GM19023 (cell line): ENCODE measurements around the gene IDH2.

ENCODE experiments used
- ATAC-seq: cut with Tn5 transposase; IDR thresholded peaks from one replicate; pipeline ENCODE4 v1.9.1; 2021; ENCODE audit warnings: mild to moderate bottlenecking, moderate library complexity; ENCODE audit not compliant: unreplicated experiment

The IDH2 gene

DNA sequence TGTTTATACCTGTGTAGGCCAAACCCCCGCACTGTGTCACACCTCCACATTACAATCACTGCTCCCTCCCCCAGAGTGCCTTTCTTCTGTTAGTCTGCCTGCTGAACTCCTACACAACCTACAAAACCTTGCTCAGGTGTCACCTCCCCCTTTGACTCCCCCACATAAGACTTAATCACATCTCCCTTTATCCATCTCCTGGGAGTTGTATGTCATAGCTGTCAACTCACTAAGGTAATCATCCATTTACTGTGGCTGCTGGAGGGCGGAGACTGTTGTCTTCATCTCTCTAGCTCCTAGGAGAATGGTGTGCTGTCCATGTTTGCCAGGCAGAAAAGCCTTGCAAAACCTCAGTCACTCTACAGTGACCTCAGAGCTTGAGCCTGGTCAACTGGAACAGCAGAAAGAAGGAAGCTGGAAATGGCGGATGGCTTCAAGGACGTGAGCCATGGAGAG is 57.3 kb downstream of the IDH2 start:
- ATAC-seq: no peak

DNA sequence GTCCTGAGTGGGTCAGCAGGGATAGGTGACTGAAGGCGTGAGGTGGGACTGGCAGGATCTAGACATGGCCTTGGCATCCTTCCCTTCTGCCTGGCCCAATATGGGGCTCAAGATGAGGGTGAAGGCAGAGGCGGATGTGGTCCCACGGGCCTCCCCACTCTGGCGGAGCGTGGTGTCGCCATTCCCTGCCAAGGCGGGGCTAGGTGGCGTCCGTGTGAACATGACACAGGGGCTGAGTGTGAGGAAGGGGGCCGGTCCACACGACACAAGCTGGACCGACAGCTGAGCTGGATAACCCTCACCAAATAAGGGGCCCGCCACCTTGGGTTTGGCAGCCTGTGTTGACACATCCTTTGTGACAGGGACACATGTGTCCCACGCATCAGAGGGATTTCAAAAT is 58.1 kb downstream of the IDH2 start:
- ATAC-seq: no peak

DNA sequence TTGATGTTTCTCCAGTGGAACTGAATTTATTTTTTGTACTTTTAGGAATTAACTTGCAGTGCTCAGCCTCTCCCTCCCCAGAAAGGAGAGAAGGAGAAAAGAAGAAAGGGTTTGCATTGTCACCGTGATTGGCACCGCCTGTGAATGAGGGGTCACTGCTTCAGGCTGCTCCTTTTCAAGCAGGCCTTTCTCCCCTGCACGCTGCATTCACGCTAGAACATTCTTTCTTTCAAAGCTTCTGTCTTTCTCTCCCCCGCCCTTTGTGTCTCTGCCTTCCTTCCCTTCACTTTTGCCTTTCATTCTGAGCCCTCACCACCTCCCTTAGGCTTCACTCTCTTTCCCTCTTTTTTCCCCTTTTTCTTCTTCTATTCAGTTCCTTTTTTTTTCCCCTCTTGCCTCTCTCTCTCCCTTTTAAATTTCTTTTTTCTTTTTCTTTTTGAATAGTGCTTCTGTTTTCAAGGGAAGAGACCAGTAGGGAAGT is 58.7 kb downstream of the IDH2 start:
- ATAC-seq: no peak

DNA sequence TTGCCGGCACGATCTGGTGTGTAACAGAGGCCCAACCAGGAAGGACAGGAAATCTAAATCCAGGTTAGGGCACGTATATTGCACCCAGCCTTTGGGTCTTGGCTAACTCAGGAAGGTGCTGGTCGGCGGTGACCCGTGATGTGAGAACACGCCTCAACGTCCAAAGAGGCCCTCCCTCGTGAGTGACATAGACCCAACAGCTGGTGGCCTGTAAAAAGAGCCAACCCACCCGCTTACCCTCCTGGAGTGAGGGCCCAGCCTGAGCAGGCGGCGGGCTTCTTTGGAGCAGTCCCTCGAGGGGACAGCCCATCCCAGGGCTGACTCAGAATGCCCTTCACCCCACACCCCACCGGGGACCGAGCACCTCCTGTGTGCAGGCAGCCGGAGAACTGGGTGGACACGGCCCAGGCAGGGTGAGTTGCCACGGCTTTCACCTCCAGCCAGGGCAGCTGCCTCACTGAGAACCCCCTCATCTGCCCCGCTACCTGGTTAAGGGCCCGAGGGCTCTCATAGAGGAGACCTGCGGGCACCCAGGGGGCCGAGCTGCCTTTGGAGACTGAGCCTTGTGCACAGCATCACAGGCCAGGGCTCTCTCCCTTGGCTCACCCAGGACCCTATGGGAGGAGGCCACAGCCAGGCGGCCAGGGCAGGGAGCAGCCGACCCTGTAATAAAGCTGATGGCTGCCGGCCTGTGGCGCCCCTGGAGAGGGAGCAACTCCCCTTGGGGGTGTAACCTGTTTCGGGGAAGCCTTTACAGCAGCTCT is 59.3 kb downstream of the IDH2 start:
- ATAC-seq: no peak

DNA sequence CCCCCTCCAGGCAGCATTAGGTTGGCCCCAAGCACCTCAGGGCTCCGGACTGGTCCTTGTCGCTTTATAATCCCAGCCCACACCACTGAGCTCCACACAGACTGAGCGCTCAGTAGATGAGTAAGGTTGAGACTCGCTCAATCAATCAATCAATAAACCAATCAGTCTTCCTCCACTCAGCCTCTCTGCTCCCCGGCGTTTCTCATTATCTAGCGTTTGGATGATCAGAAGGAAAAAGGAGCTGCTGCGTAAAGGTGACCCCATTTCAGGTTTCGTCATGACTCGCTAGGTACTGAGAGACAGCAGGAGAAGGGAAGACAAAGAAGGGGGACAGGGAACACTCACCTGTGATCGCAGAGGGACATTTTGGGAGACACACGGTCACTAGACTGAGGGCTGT is 59.9 kb downstream of the IDH2 start:
- no peak for ATAC-seq

DNA sequence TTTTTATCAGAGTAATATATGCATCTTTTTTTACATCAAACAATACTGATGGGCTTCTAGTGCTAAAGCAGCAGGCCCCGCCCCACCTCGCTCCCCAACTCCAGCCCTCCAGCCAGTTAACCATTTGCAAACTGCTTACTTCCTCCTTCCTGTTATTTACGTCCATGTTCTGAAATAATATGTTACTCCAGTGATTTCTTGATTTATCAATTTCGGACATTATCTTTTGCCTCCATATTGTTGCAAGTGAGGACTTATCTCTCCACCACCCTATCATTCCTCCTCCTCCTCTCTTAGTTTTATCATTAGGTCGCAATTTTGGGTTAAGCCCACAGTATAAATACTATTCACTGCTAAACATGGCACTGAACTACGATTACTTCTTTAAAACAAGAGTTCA is 61.6 kb downstream of the IDH2 start:
- ATAC-seq: no peak

DNA sequence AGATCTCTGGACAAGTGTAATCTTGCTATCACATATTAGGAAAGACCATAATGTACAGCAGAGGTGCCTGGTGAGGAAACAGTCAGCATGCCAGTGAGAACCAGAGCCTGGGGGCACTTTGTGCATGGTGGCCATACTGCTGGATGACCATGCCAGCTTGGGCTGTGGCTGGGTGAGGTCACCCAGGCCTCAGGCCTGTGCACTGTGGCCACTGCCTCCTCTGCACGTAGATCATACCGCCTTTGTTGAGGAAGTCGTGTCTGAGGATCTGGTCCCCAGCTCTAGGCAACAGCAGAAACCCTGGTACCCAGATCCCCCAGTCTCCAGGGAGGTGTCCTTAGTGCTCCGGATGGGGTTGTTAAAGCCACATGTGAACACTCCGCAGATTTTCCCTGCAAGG is 62.3 kb downstream of the IDH2 start:
- no peak for ATAC-seq

DNA sequence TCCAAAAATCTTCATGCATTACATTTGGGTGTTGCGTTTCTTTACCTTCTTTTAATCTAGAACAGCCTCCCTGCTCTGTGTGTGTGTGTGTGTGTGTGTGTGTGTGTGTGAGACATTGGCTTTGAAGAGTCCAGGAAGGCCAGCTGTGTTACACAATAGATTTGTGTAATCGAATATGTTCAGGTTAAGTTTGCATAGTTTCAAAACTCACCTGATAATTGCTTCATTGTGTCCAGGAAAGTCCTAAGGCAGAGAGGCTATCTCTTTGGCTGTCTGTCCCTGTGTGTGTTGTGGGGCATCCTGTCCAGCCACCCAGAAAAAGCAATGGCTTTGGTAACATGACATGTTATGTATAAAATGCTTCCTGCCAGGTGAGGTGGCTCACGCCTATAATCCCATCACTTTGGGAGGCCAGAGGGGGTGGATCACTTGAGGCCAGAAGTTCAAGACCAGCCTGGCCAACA is 63.6 kb downstream of the IDH2 start:
- ATAC-seq: no peak

DNA sequence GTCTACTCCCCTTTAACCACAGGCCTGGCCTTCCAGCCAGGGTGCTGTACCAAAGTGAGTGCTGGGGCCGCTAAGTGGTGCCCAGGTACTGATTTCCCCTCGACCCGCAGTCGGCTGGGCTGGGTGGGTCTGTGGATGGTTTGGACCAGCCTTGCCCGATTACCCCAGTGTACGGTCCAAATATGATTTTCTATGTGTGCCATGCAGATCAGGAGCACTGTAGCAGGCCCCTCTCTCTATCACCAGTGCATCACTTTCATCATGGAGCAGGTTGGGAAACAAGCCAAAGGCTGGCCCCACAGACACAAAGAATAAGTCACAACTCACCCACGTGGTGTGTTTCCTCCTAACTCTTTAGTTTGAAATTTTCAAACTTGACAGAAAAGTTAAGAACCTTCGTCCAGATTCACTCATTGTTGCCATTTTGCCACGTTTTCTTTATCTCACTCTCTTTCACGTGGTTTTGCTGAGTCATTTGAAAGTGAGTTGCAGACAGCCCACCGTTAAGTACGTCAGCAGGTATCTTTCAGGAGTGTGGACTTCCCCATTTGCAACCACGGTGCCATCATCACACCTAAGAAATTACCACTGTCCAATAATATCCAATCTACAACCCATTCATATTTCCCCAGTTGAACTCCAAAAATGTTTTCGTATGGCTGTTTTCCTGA is 64.2 kb downstream of the IDH2 start:
- peak; percentile 75 for ATAC-seq

DNA sequence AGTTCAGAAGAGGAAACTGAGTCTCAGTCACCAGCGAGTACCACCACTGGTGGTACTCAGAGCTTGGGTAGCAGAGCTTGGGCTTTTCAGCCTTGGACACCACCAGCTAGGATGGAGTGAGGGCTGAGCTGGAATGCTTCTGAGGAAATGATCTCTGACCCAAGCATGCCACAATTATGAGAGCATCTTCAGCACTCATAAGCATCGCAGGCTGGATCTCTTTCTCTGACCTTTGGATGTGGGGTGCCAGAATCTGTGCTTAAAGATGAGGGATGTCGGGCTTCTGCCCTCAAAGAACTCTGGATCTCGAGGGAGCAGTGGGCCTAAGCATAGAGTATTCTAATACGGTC is 64.8 kb downstream of the IDH2 start:
- ATAC-seq: no peak

DNA sequence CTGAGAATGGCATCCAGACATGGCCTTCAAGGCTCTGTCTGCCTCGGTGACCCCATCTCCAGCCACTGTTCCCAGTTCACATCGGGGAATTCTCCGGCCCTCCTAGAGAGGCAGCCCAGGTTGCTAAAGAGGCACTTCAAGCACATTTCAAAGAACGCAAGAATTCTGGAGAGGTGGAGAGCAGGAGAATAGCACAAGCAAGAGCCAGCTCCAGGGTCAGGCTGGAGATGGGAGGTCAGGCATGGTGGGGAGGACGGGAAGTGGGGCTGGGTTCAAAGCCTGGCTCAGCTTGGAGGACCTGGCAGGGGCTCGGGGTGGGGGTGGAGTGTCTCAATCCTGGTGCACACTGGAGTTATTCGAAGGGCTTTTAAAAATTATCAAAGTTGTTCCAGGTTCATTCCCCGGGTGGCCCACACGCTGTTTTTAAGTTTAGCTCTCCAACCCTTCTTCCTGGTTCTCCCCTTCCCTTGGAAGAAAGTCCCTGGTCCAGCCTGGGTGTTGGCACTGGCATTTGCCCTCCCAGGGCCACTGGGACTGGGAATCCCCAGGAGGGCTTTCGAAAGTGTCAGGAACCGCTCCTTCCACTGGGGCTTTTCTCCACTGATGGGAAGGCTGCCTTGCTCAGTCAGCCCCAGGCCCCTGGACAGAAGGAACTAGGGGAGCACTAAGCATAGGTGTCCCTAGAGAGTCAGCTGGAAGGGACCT is 65.3 kb downstream of the IDH2 start:
- no peak for ATAC-seq

DNA sequence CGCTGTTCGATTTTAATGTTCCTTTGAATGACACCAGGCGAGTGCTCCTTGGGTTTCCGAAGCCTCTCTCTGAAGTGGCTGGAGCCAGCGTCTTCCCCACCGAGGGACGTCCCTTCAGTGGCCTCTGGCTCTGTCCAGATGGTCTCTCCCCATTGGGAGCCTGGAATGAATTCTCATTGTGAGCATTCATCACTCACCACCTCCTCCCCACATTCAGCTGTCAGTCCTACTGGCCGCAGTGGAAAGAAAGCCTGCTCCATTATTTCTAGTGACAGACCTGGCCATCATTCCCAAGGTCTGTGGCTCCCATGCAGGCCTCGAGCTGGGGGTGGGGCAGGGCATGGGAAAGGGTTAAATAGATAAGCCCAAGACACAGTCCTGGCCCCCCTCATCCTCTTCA is 65.9 kb downstream of the IDH2 start:
- no peak for ATAC-seq

DNA sequence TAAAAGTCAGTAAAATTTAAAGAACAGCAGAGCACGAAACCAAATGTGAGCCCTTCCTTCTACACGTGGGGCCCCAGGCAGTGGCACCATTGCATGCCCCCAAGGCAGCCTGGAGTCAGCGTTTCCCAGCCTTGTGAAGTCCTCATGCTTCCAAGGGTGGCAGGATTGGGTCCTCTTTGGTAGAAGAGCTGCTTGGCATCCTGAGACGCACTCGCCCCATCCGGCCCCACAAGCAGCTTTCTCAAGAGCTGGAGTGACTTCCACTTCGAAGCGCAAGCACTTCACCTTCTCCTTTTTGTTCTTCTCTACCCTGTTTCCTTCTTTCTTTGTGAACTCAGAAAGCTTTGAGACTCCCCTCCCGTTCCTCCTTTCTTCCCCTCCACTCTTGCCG is 66.4 kb downstream of the IDH2 start:
- ATAC-seq: no peak

DNA sequence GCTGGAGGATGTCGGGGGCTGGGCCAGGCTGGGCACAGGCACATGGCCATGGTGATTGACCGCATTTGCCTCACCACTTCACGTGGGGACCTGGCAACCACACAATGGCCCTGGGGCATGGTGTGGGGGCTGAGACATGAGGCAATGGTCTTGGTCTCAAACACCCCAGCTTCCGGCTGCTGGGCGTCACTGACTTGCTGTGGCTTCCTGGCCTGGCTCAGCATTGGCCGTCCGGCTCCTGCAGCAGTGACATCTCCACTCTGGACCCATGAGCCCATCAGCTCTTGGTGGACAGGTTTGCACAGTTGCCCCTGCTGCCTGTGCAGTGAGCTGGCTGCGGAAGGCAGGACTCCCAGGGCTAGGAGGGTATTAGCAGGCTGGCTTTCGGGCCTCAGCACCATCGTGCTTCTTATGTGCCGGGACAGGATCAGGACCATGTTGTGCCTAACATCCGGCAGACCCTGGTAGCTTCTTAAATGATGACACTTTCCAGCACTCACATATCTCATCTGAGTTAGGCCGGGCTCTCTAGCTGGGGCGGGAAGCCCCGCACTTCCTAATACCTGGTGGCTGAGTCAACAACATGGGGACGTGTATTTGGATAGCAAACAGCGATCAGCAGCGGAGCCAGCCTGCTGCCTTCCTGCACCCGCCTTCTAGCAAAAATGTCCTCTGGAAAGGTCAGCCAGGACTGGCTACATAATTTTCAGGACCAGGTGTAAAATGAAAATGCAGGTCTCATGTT is 67.0 kb downstream of the IDH2 start:
- ATAC-seq: no peak

DNA sequence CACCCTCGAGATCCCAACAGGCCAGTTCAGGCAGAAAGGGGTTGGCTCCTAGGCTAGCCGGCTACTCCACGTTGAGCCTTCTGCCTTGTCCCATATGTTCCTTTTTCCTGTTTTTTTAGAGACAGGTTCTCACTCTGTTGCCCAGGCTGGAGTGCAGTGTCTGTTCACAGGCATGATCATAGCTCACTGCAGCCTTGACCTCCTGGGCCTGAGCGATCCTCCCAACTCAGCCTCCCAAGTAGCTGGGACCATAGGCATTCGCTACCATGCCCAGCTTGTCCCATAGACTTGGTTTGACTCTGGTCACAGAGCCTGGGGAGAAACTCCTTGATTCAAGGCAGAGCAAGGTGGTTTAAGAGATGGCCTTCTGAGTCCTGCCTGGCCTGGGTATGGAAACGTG is 68.8 kb downstream of the IDH2 start:
- ATAC-seq: no peak
